Breast epithelium (tissue), 3 donors: ENCODE measurements around the gene RASSF7.

Source experiments
- POLR2A ChIP-seq: fragments of 450-650 bp; IDR thresholded peaks from one replicate; pipeline ENCODE4 v1.6.1; 2016; ENCODE audit warnings: antibody characterized with exemption, mild to moderate bottlenecking, moderate library complexity
- TF ChIP-seq, protein P1 (sequence below), 3 donors: fragments of 450-650 bp; IDR thresholded peaks; one replicate each; pipeline ENCODE4 v1.5.1; 2016 to 2017; ENCODE audit warnings: antibody characterized with exemption in 3 of 3, mild to moderate bottlenecking in 3 of 3, moderate library complexity in 3 of 3

DNA sequence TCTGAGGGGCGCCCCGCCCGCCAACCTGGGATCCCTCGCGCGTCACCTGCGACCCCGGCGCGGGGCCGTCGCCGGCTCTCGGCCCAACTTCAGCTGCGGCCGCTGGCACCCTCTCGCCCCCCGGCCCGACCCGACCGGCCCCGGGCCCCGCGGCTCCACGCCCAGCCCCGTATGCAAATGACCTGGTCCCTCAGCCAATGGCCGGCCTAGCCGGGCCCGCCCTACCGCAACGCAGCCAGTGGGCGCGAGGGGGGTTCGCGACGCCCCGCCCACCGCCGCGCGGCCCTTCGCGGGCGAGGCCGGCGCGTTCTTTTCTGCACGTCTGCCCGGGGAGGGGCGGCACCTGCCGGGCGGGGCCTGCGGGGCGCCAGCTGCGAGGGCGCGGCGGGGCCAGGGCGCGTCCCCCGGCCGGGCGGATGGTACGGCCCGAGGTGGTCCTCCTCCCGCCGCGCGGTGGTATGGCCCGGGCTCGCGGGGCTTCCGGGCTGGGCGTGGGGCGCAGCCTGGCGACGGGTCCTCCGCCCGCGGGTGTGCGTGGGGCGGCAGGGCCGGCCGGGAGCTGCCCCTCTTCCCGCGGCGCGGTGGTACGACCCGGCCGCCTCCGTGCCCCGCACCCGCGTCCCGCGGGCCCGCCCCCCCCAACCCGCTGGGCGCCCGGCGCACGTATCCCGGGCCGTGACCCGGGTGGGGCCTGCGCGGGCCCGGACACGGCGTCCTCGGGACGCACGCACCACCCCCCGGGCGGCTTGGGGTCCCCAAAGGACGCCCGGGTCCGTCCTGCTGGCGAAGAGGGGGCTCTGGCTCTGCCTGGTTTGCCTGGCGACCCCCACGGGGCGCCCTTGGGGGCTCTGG is 7.8 kb downstream of the RASSF7 start:
- TF ChIP-seq POLR2A: no peak
- TF ChIP-seq, protein P1, sequence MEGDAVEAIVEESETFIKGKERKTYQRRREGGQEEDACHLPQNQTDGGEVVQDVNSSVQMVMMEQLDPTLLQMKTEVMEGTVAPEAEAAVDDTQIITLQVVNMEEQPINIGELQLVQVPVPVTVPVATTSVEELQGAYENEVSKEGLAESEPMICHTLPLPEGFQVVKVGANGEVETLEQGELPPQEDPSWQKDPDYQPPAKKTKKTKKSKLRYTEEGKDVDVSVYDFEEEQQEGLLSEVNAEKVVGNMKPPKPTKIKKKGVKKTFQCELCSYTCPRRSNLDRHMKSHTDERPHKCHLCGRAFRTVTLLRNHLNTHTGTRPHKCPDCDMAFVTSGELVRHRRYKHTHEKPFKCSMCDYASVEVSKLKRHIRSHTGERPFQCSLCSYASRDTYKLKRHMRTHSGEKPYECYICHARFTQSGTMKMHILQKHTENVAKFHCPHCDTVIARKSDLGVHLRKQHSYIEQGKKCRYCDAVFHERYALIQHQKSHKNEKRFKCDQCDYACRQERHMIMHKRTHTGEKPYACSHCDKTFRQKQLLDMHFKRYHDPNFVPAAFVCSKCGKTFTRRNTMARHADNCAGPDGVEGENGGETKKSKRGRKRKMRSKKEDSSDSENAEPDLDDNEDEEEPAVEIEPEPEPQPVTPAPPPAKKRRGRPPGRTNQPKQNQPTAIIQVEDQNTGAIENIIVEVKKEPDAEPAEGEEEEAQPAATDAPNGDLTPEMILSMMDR (IDR thresholded peaks at IDR 0.05): no peak
